H1 (cell line): ENCODE measurements around the gene MGAT5.

Experiments
- CTCF ChIP-seq, 3 experiments: IDR thresholded peaks; 1 replicate in 2 of 3; 2 replicates in 1 of 3; pipeline versions ENCODE4 v1.5.1 to v1.6.1; 2011; ENCODE audit warnings: low read length in 3 of 3, mild to moderate bottlenecking in 3 of 3, inconsistent platforms in 2 of 3, low read depth in 1 of 3, moderate library complexity in 1 of 3; ENCODE audit not compliant: insufficient read depth in 1 of 3; ENCODE audit errors: control extremely low read depth in 1 of 3
- EZH2 ChIP-seq: fragments of 200-600 bp; sonication (generic); IDR thresholded peaks from 2 replicates; pipeline ENCODE4 v1.7.1; 2012; ENCODE audit warnings: low read depth, mild to moderate bottlenecking, moderate library complexity, low read length, inconsistent platforms; ENCODE audit not compliant: severe bottlenecking
- GTF2F1 ChIP-seq: IDR thresholded peaks from 2 replicates; pipeline ENCODE4 v1.6.1; 2012; ENCODE audit warnings: low read depth, low read length, improper control_type of control experiment, borderline replicate concordance
- HDAC2 ChIP-seq, 2 experiments: fragments of 300-600 bp in 1 of 2; sonication (generic) in 1 of 2; IDR thresholded peaks; 2 replicates each; pipeline ENCODE4 v1.6.1; 2011 to 2012; ENCODE audit warnings: low read depth in 2 of 2, low read length in 2 of 2, mild to moderate bottlenecking in 2 of 2, moderate library complexity in 2 of 2, borderline replicate concordance in 1 of 2, inconsistent platforms in 1 of 2
- JUN ChIP-seq: IDR thresholded peaks from 2 replicates; pipeline ENCODE4 v1.6.1; 2011; ENCODE audit warnings: low read depth, mild to moderate bottlenecking, improper control_type of control experiment, low read length
- RFX5 ChIP-seq: IDR thresholded peaks from 2 replicates; pipeline ENCODE4 v1.6.1; 2011; ENCODE audit warnings: low read depth, low read length, improper control_type of control experiment, borderline replicate concordance
- TAF1 ChIP-seq: IDR thresholded peaks from 2 replicates; pipeline ENCODE4 v1.6.1; 2011; ENCODE audit warnings: mild to moderate bottlenecking, low read depth, low read length
- USF2 ChIP-seq: IDR thresholded peaks from 2 replicates; pipeline ENCODE4 v1.6.1; 2011; ENCODE audit warnings: low read length, improper control_type of control experiment
- YY1 ChIP-seq: IDR thresholded peaks from 2 replicates; pipeline ENCODE4 v1.6.1; 2011; ENCODE audit warnings: low read depth, mild to moderate bottlenecking, low read length

- TF ChIP-seq CTCF (IDR thresholded peaks at IDR 0.05; ENCODE audit: control extremely low read depth in 1 of 3, insufficient read depth in 1 of 3, low read depth in 1 of 3, low read length in 3 of 3) (no peak), RFX5 (no peak), YY1 (no peak), TAF1 (no peak), EZH2 (no peak), JUN (no peak), USF2 (no peak), HDAC2 (IDR thresholded peaks at IDR 0.05; ENCODE audit: borderline replicate concordance in 1 of 2, low read depth in 2 of 2, low read length in 2 of 2) (no peak), GTF2F1 (no peak)
Observed at GRCh38 chr2:134381141-134381540, 127.3 kb downstream of the MGAT5 start.
